Pancreas (tissue), 10 donors: ENCODE results near the gene GABBR2. TPM values are rescaled to one million over a fixed set of nuclear protein-coding genes. Genes with fewer than 3 reads are reported as not detected.

Experiments used
- ATAC-seq, 4 donors: fragments of 200-7000 bp; cut with Tn5 transposase; one replicate each; pipeline versions ENCODE4 v1.8.0 to v1.9.1; 2020; ENCODE audit warnings: mild to moderate bottlenecking in 4 of 4, moderate library complexity in 4 of 4
- DNase-seq, 6 donors: peaks; one replicate each; pipeline ENCODE4 v3.0.0-alpha.2; 2020
- FAIRE-seq: peaks from 2 replicates; lab custom pipeline; 2012; peaks lifted over from hg19 to GRCh38; lab: Jason Lieb, UNC
- H3K27ac ChIP-seq, 4 donors: fragments of 200-600 bp; sonication (generic); 1 replicate in 3 of 4; 2 replicates in 1 of 4; pipeline versions ENCODE4 v1.5.0 to v1.8.0; 2020
- H3K27me3 ChIP-seq, 4 donors: fragments of 200-600 bp; one replicate each; pipeline ENCODE4 v1.8.0; 2021
- H3K36me3 ChIP-seq, 3 donors: fragments of 200-600 bp; sonication (generic) in 1 of 3; one replicate each; pipeline versions ENCODE4 v1.5.0 to v1.8.0; 2020 to 2021
- H3K4me1 ChIP-seq, 3 donors: fragments of 200-600 bp; one replicate each; pipeline ENCODE4 v1.8.0; 2021
- H3K4me3 ChIP-seq, 4 donors: fragments of 200-600 bp; sonication (generic) in 2 of 4; one replicate each; pipeline versions ENCODE4 v1.5.0 to v1.8.0; 2020 to 2021
- H3K9me3 ChIP-seq, 4 donors: fragments of 200-600 bp; one replicate each; pipeline ENCODE4 v1.8.0; 2021
- WGBS, 2 donors: extraction: QIAGEN DNeasy Blood & Tissue Kit; methylation state at CpG; one replicate each; pipeline ENCODE4 v1.1.7; 2013; 5-methylcytosine and 5-hydroxymethylcytosine counted together
- intact Hi-C, 3 donors: fragments of 100-400 bp; cut with DNase I; formaldehyde crosslinking; loops; one replicate each; pipeline versions ENCODE4 v1.11.1 to v1.14.2; 2022
- polyA plus RNA-seq, 2 donors: library from polyadenylated mRNA; stranded (reverse); fragments of 200-250 nt; gene quantifications; one replicate each; pipeline ENCODE4 v1.2.3, GENCODE V29; 2013
- total RNA-seq, 6 donors: library from RNA; stranded (reverse); fragmentation: NEBNext Ultra II Directional in 4 of 6; extraction: Animal tissue kit (Norgen Biotek cat#: 25700) in 4 of 6; gene quantifications; one replicate each; pipeline versions ENCODE4 v1.2.1 to v1.2.4, GENCODE V29; 2021 to 2023
- TF ChIP-seq, protein P1 (sequence below), 4 donors: fragments of 200-600 bp; sonication (generic) in 3 of 4; IDR thresholded peaks; one replicate each; pipeline versions ENCODE4 v1.5.0 to v1.8.0; 2021; ENCODE audit warnings: antibody characterized with exemption in 4 of 4
- donor health status: healthy with polysubstance abuse.
- donor health status: DM: no; HTN: no; CAD: no; lungs with moderate emphysema.
- donor health status: DM: no; HTN: no; CAD: no.
- donor health status: control.
- donor health status: control.
- donor health status: Bipolar disorder and iron deficiency.
- donor health status: DM: yes; HTN: yes; CAD: no.
- donor health status: DM: no; HTN: no; CAD: no.
- donor health status: DM: no; HTN: no; CAD: no.
- donor health status: DM: yes; HTN: yes; CAD: no.

GABBR2 gene
- total and polyA plus RNA-seq, 8 donors: 0.04 to 0.14 (median 0.07) TPM; not detected in 4

DNA sequence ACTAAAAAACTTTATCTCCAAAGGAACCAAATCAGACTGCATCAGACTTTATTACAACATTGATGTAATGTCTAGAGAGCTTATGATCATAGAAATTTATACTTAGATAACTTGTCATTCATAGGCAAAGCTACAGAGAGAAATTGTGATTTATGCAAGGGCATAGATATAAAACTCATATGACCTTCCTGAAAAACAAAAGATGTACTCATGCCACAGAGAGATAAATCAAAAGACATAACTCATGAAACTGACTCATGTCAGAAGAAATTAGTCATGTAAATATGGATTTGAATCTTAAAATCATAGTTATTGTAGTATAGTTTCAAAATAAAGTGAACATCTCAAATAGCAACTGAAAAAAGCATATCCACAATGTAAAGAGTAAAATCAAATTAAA is 186.2 kb downstream of the GABBR2 start:
- H3K4me3 ChIP-seq: no peak overlapping the region
- ATAC-seq: no peak
- no peak for DNase-seq
- H3K36me3 ChIP-seq: no peaks in the 10 kb centered on the region
- H3K9me3 ChIP-seq: no peaks in the 10 kb centered on the region
- H3K27ac ChIP-seq: no peak overlapping the region
- TF ChIP-seq, protein P1, sequence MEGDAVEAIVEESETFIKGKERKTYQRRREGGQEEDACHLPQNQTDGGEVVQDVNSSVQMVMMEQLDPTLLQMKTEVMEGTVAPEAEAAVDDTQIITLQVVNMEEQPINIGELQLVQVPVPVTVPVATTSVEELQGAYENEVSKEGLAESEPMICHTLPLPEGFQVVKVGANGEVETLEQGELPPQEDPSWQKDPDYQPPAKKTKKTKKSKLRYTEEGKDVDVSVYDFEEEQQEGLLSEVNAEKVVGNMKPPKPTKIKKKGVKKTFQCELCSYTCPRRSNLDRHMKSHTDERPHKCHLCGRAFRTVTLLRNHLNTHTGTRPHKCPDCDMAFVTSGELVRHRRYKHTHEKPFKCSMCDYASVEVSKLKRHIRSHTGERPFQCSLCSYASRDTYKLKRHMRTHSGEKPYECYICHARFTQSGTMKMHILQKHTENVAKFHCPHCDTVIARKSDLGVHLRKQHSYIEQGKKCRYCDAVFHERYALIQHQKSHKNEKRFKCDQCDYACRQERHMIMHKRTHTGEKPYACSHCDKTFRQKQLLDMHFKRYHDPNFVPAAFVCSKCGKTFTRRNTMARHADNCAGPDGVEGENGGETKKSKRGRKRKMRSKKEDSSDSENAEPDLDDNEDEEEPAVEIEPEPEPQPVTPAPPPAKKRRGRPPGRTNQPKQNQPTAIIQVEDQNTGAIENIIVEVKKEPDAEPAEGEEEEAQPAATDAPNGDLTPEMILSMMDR (IDR thresholded peaks at IDR 0.05): no peak
- intact Hi-C loops: no loop called here
- no peaks in the 10 kb centered on the region for H3K27me3 ChIP-seq
- no peak for FAIRE-seq
- H3K4me1 ChIP-seq: no peaks in the 10 kb centered on the region

GRCh38 chr9:98521141-98521540 is 187.6 kb downstream of the GABBR2 start:
- FAIRE-seq: no peak

DNA sequence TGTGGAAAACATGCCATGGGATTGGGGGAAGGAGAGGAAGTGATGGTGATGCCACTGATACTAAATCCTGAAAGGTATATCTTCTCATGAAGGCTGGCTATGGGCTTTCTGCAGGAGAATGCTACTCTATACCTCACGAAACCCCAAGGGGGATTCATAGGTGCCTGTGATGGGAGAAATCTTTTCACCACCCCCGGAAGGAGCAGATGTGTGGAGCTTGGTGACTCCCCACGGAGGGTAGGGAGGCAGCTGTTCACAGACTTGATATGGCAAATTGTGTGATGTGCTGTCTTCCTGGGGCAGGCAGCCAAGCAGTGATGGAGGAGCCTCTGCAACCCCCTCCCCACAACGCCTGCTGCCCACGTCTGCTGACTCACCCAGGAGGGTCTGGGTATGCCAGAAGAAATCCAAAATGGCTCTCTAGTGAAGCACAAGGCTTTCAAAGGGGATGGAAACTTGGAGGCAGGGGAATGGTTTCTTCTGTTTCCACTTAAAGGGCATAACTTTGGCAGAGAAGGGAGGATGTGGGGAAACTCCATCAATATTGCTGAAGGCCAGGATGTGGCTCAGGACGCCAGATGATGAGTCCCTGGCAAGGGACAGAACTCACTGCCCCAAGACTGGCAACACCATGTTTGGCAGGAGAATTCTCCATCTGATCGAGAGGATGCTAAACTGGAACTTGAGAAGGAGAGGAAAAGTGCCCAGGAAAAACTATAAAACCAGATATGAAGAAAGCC is 188.3 kb downstream of the GABBR2 start:
- intact Hi-C loops: no loop called here
- Histone ChIP-seq H3K9me3 (no peaks in the 10 kb centered on the region), H3K27ac (no peak overlapping the region), H3K27me3 (no peaks in the 10 kb centered on the region), H3K4me3 (no peak overlapping the region), H3K36me3 (no peaks in the 10 kb centered on the region), H3K4me1 (no peaks in the 10 kb centered on the region)
- TF ChIP-seq, protein P1 (IDR thresholded peaks at IDR 0.05): no peak
- no peak for ATAC-seq
- no peak for DNase-seq
- WGBS, 2 donors: 54 to 67% methylated on average over 7 of the region's 7 CpGs
- FAIRE-seq: no peak

More at GRCh38 chr9:98521141-98521540, 187.6 kb downstream of the GABBR2 start:
- DNase-seq (no peak), ATAC-seq (no peak)
- Histone ChIP-seq H3K9me3 (no peaks in the 10 kb centered on the region), H3K27me3 (no peaks in the 10 kb centered on the region), H3K27ac (no peak overlapping the region), H3K4me1 (no peaks in the 10 kb centered on the region), H3K4me3 (no peak overlapping the region), H3K36me3 (no peaks in the 10 kb centered on the region)
- TF ChIP-seq, protein P1 (IDR thresholded peaks at IDR 0.05): no peak
- WGBS, 2 donors: 80 to 86% methylated on average over 3 of the region's 3 CpGs
- intact Hi-C loops: no loop called here

DNA sequence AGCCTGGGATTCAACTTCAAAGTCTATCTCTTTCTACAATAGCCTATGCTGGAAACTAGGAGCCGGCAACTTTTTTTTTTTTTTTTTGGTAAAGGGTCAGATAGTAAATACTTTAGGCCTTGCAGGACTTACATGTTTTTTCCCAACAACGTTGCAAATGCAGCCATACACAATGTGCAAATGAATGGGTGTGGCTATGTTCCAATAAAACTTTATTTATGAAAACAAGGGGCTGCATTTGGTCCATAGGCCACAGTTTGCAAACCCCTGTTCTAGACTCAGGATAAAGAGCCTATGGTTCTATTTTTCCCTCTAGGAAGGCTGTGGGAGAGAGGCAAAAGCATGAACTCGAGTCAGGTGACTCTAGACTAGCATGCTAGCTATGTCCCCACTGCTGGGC is 189.1 kb downstream of the GABBR2 start:
- FAIRE-seq (no peak), ATAC-seq (no peak), DNase-seq (no peak)
- TF ChIP-seq, protein P1 (IDR thresholded peaks at IDR 0.05): no peak
- no peak overlapping the region for H3K4me3 ChIP-seq
- intact Hi-C loops: no loop called here
- no peaks in the 10 kb centered on the region for H3K27me3 ChIP-seq
- H3K9me3 ChIP-seq: no peaks in the 10 kb centered on the region
- no peak overlapping the region for H3K27ac ChIP-seq
- no peaks in the 10 kb centered on the region for H3K36me3 ChIP-seq
- H3K4me1 ChIP-seq: no peaks in the 10 kb centered on the region
- 70 to 79% methylated on average over 3 of the region's 3 CpGs for WGBS, 2 donors

DNA sequence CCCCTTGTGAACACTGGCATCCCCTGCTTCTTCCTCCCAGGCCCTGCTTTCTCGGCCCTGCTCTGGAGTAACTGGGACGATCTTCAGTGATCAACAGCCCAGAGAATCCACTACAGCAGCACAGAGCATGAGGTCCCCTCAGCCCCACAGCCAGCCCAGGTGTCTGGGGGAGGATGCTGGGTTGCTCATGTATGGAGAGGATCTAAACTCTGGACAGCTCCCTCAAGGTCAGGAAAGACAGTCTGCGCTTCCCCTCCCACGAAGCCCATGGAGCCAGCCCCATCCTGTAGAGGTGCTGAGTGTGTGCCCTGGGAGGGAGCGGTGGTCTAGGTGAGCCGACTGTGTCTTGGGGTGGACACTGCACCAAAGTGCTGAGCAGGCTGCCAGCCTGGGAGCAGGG is 190.2 kb downstream of the GABBR2 start:
- FAIRE-seq (no peak), ATAC-seq (no peak), DNase-seq (no peak)
- Histone ChIP-seq H3K4me1 (no peaks in the 10 kb centered on the region), H3K36me3 (no peaks in the 10 kb centered on the region), H3K9me3 (no peaks in the 10 kb centered on the region), H3K27me3 (no peaks in the 10 kb centered on the region), H3K4me3 (no peak overlapping the region), H3K27ac (no peak overlapping the region)
- 83 to 85% methylated on average over 6 of the region's 6 CpGs for WGBS, 2 donors
- intact Hi-C loops: no loop called here
- TF ChIP-seq, protein P1 (IDR thresholded peaks at IDR 0.05): no peak
